OCI-LY3 (cell line): Measurements from ENCODE around the gene CTSL.

Source experiments
- H2AFZ ChIP-seq: fragments of 200-600, 300-600 bp; shearing (Covaris generic); 2 replicates; pipeline ENCODE4 v1.6.0; 2014; ENCODE audit warnings: antibody characterized with exemption, low read depth, low read length
- H3K27ac ChIP-seq: fragments of 200-600, 300-600 bp; sonication (generic); 2 replicates; pipeline ENCODE4 v1.5.1; 2014; ENCODE audit warnings: mild to moderate bottlenecking, low read length, moderate library complexity, mixed read lengths
- H3K27me3 ChIP-seq: fragments of 200-600, 300-600 bp; sonication (generic); 2 replicates; pipeline ENCODE4 v1.6.1; 2014; ENCODE audit warnings: low read depth, low read length, mixed read lengths
- H3K36me3 ChIP-seq: fragments of 200-600, 300-600 bp; sonication (generic); replicated peaks from 2 replicates; pipeline ENCODE3; 2014; ENCODE audit warnings: low read depth, low read length, mixed read lengths
- H3K4me1 ChIP-seq: fragments of 300-600, 200-600 bp; sonication (generic); 2 replicates; pipeline ENCODE4 v1.6.1; 2014; ENCODE audit warnings: low read length, mixed read lengths
- H3K4me2 ChIP-seq: fragments of 200-600, 300-600 bp; sonication (generic); 2 replicates; pipeline ENCODE4 v1.6.1; 2014; ENCODE audit warnings: low read length, mixed read lengths
- H3K4me3 ChIP-seq: fragments of 300-600, 200-600 bp; sonication (generic); 2 replicates; pipeline ENCODE4 v1.5.1; 2014; ENCODE audit warnings: antibody characterized with exemption, mild to moderate bottlenecking, low read length, moderate library complexity
- H3K79me2 ChIP-seq: fragments of 300-600, 200-600 bp; shearing (Covaris generic); 2 replicates; pipeline ENCODE4 v1.6.1; 2014; ENCODE audit warnings: mild to moderate bottlenecking, low read length, mixed read lengths
- H3K9ac ChIP-seq: fragments of 300-600, 200-600 bp; shearing (Covaris generic); 2 replicates; pipeline ENCODE4 v1.6.0; 2014; ENCODE audit warnings: mild to moderate bottlenecking, low read length, moderate library complexity
- H3K9me3 ChIP-seq: fragments of 200-600, 300-600 bp; shearing (Covaris generic); 2 replicates; pipeline ENCODE4 v1.6.1; 2014; ENCODE audit warnings: low read length, mixed read lengths; ENCODE audit not compliant: insufficient read depth
- H4K20me1 ChIP-seq: fragments of 200-600, 300-600 bp; sonication (generic); 2 replicates; pipeline ENCODE4 v1.6.1; 2016; ENCODE audit warnings: low read length, mixed read lengths; ENCODE audit not compliant: insufficient read depth
- CTCF ChIP-seq: fragments of 200-600, 300-600 bp; sonication (generic); IDR thresholded peaks from 2 replicates; pipeline ENCODE4 v1.5.1; 2014; ENCODE audit warnings: antibody characterized with exemption, low read length, low read depth
- EZH2phosphoT487 ChIP-seq: fragments of 200-600 bp; shearing (Covaris generic); IDR thresholded peaks from 2 replicates; pipeline ENCODE4 v1.6.1; 2018; ENCODE audit warnings: antibody characterized with exemption, mixed run types, low read depth

Gene CTSL

GRCh38 chr9:87746186-87746585 is 20.3 kb downstream of the CTSL start:
- Histone ChIP-seq H3K4me2 (no peak overlapping the region), H3K9me3 (no peaks in the 10 kb centered on the region), H3K27me3 (no peaks in the 10 kb centered on the region), H3K36me3 (no peaks in the 10 kb centered on the region), H3K4me1 (no peaks in the 10 kb centered on the region), H4K20me1 (no peaks in the 10 kb centered on the region), H3K79me2 (no peaks in the 10 kb centered on the region), H3K4me3 (no peak overlapping the region), H2AFZ (no peak overlapping the region), H3K9ac (no peak overlapping the region), H3K27ac (no peak overlapping the region)
- TF ChIP-seq CTCF (no peak), EZH2phosphoT487 (no peak)

- TF ChIP-seq CTCF (no peak), EZH2phosphoT487 (no peak)
- Histone ChIP-seq H3K4me1 (no peaks in the 10 kb centered on the region), H3K9me3 (no peaks in the 10 kb centered on the region), H3K79me2 (no peaks in the 10 kb centered on the region), H3K4me3 (no peak overlapping the region), H3K4me2 (no peak overlapping the region), H4K20me1 (no peaks in the 10 kb centered on the region), H2AFZ (no peak overlapping the region), H3K36me3 (no peaks in the 10 kb centered on the region), H3K9ac (no peak overlapping the region), H3K27me3 (no peaks in the 10 kb centered on the region), H3K27ac (no peak overlapping the region)
Measured at GRCh38 chr9:87748881-87749280, 23.0 kb downstream of the CTSL start.

- H3K36me3 ChIP-seq = no peaks in the 10 kb centered on the region
- H3K4me1 ChIP-seq = no peaks in the 10 kb centered on the region
- H3K27me3 ChIP-seq = no peaks in the 10 kb centered on the region
- no peak overlapping the region for H3K9ac ChIP-seq
- no peaks in the 10 kb centered on the region for H3K9me3 ChIP-seq
- H3K79me2 ChIP-seq = no peaks in the 10 kb centered on the region
- H3K4me3 ChIP-seq = no peak overlapping the region
- no peaks in the 10 kb centered on the region for H4K20me1 ChIP-seq
- H3K27ac ChIP-seq = no peak overlapping the region
- H2AFZ ChIP-seq = no peak overlapping the region
- H3K4me2 ChIP-seq = no peak overlapping the region
- TF ChIP-seq CTCF (no peak), EZH2phosphoT487 (no peak)
Measured at GRCh38 chr9:87749335-87750035, 23.6 kb downstream of the CTSL start.

GRCh38 chr9:87750726-87751125 is 24.8 kb downstream of the CTSL start:
- Histone ChIP-seq H3K27ac (no peak overlapping the region), H3K36me3 (no peaks in the 10 kb centered on the region), H3K9ac (no peak overlapping the region), H3K9me3 (no peaks in the 10 kb centered on the region), H3K79me2 (no peaks in the 10 kb centered on the region), H3K4me2 (no peak overlapping the region), H3K4me3 (no peak overlapping the region), H3K4me1 (no peaks in the 10 kb centered on the region), H4K20me1 (no peaks in the 10 kb centered on the region), H3K27me3 (no peaks in the 10 kb centered on the region), H2AFZ (no peak overlapping the region)
- TF ChIP-seq EZH2phosphoT487 = no peak
- TF ChIP-seq CTCF = no peak
